ENCODE measurements around the gene TEAD2. TPM values are rescaled to one million over a fixed set of nuclear protein-coding genes. Genes with fewer than 3 reads are reported as not detected.
"Not testable (repeated sequence)": the region's sequence is repeated elsewhere in the genome, so short reads cannot be mapped to it uniquely, and the experiment has no call there.

Gene TEAD2
- total RNA-seq, 1 experiment from 2014 or later, result 56.2 TPM

GRCh38 chr19:49328741-49329140 is 33.5 kb downstream of the TEAD2 start:
- CTCF ChIA-PET, result no interaction called here
- H3K27me3 ChIP-seq (ENCODE audit: low read length), result no peaks in the 10 kb centered on the region
- H3K9me2 ChIP-seq (replicated peaks; ENCODE audit: low read length), result no peaks in the 10 kb centered on the region
- H3F3A ChIP-seq (ENCODE audit: low read length, unreplicated experiment), result no peaks in the 10 kb centered on the region
- POLR2A ChIA-PET (ENCODE audit: unreplicated experiment), result no interaction called here
- H3K4me3 ChIP-seq (ENCODE audit: low read length), result no peak overlapping the region
- H3K27ac ChIP-seq (ENCODE audit: low read length), result no peak overlapping the region
- no peaks in the 10 kb centered on the region for H4K20me1 ChIP-seq (ENCODE audit: low read length)
- H2AFZ ChIP-seq (ENCODE audit: low read length), result no peak overlapping the region
- ATAC-seq (no peak), DNase-seq (no peak)
- no peaks in the 10 kb centered on the region for H3K4me1 ChIP-seq (ENCODE audit: insufficient read depth, low read length)
- no peaks in the 10 kb centered on the region for H3K79me2 ChIP-seq (ENCODE audit: low read length)
- TF ChIP-seq EZH2phosphoT487 (IDR thresholded peaks at IDR 0.05; ENCODE audit: borderline replicate concordance, low read length), result no peak
- no TSS peak for BruUV-seq (replicated peaks)
- intact Hi-C loops (cut with micrococcal nuclease), result loop anchor here (2.0 kb wide), 1 partner anchor 102 kb away; no protein-coding TSS in a partner anchor
- no peaks in the 10 kb centered on the region for H3K9me3 ChIP-seq (ENCODE audit: low read length)
- no peak overlapping the region for H3K9ac ChIP-seq (ENCODE audit: low read length)
- no peaks in the 10 kb centered on the region for H3K36me3 ChIP-seq (ENCODE audit: low read depth, low read length)
- no peak overlapping the region for H3K4me2 ChIP-seq (ENCODE audit: low read length)

GRCh38 chr19:49327878-49328544 is 34.2 kb downstream of the TEAD2 start:
- Histone ChIP-seq H3K4me2 (ENCODE audit: low read length) (no peak overlapping the region), H3K9ac (ENCODE audit: low read length) (no peak overlapping the region), H3K9me2 (replicated peaks; ENCODE audit: low read length) (no peaks in the 10 kb centered on the region), H3K27ac (ENCODE audit: low read length) (no peak overlapping the region), H3K9me3 (ENCODE audit: low read length) (no peaks in the 10 kb centered on the region; the same call in 1 of the 2 replicates), H3F3A (ENCODE audit: low read length, unreplicated experiment) (no peaks in the 10 kb centered on the region), H2AFZ (ENCODE audit: low read length) (no peak overlapping the region), H4K20me1 (ENCODE audit: low read length) (no peaks in the 10 kb centered on the region), H3K4me1 (ENCODE audit: insufficient read depth, low read length) (no peaks in the 10 kb centered on the region), H3K4me3 (ENCODE audit: low read length) (no peak overlapping the region), H3K36me3 (ENCODE audit: low read depth, low read length) (no peaks in the 10 kb centered on the region), H3K79me2 (ENCODE audit: low read length) (no peaks in the 10 kb centered on the region), H3K27me3 (ENCODE audit: low read length) (no peaks in the 10 kb centered on the region)
- ChIA-PET CTCF (no interaction called here), POLR2A (ENCODE audit: unreplicated experiment) (interaction anchor here (0.6 kb wide), 1 partner anchor 71 kb away, joined by 3 read pairs; no protein-coding TSS in a partner anchor)
- BruUV-seq (replicated peaks), result no TSS peak
- TF ChIP-seq EZH2phosphoT487 (IDR thresholded peaks at IDR 0.05; ENCODE audit: borderline replicate concordance, low read length) (no peak), EZH2 (IDR thresholded peaks at IDR 0.05; ENCODE audit: low read length, unreplicated experiment) (no peak), CTCF (conservative IDR thresholded peaks at IDR 0.05; ENCODE audit: low read depth, low read length) (peak; percentile 76)
- DNase-seq (peak; percentile 58), ATAC-seq (peak; percentile 71)
- intact Hi-C loops (cut with micrococcal nuclease), result loop anchor here (2.0 kb wide), 1 partner anchor 101 kb away; no protein-coding TSS in a partner anchor

- ChIA-PET POLR2A (ENCODE audit: unreplicated experiment) (no interaction called here), CTCF (interaction anchor here (0.7 kb wide), 1 partner anchor 65 kb away, joined by 4 read pairs; no protein-coding TSS in a partner anchor)
- no peaks in the 10 kb centered on the region for H3F3A ChIP-seq (ENCODE audit: low read length, unreplicated experiment)
- DNase-seq (no peak), ATAC-seq (no peak)
- H3K9me3 ChIP-seq (ENCODE audit: low read length), result no peaks in the 10 kb centered on the region; the same call in 1 of the 2 replicates
- no peaks in the 10 kb centered on the region for H3K79me2 ChIP-seq (ENCODE audit: low read length)
- H3K4me3 ChIP-seq (ENCODE audit: low read length), result no peak overlapping the region
- TF ChIP-seq EZH2 (IDR thresholded peaks at IDR 0.05; ENCODE audit: low read length, unreplicated experiment) (no peak), EZH2phosphoT487 (IDR thresholded peaks at IDR 0.05; ENCODE audit: borderline replicate concordance, low read length) (no peak), CTCF (conservative IDR thresholded peaks at IDR 0.05; ENCODE audit: low read depth, low read length) (no peak)
- no peak overlapping the region for H3K4me2 ChIP-seq (ENCODE audit: low read length)
- no peaks in the 10 kb centered on the region for H3K4me1 ChIP-seq (ENCODE audit: insufficient read depth, low read length)
- intact Hi-C loops (cut with micrococcal nuclease), result no loop called here
- H3K9ac ChIP-seq (ENCODE audit: low read length), result no peak overlapping the region
- H3K27me3 ChIP-seq (ENCODE audit: low read length), result no peaks in the 10 kb centered on the region
- H2AFZ ChIP-seq (ENCODE audit: low read length), result no peak overlapping the region
- no peak overlapping the region for H3K27ac ChIP-seq (ENCODE audit: low read length)
- BruUV-seq (replicated peaks), result no TSS peak
- H3K36me3 ChIP-seq (ENCODE audit: low read depth, low read length), result no peaks in the 10 kb centered on the region
- H4K20me1 ChIP-seq (ENCODE audit: low read length), result no peaks in the 10 kb centered on the region
- H3K9me2 ChIP-seq (replicated peaks; ENCODE audit: low read length), result no peaks in the 10 kb centered on the region
These were observed 36.0 kb downstream of the TEAD2 start for GRCh38 chr19:49326165-49326704.

- ATAC-seq; DNase-seq; H3F3A ChIP-seq (ENCODE audit: low read length, unreplicated experiment); H3K79me2 ChIP-seq (ENCODE audit: low read length); H3K4me1 ChIP-seq (ENCODE audit: insufficient read depth, low read length); POLR2A ChIA-PET (ENCODE audit: unreplicated experiment); H3K36me3 ChIP-seq (ENCODE audit: low read depth, low read length); H3K4me3 ChIP-seq (ENCODE audit: low read length); H3K9me2 ChIP-seq (replicated peaks; ENCODE audit: low read length); BruUV-seq (replicated peaks); H3K27me3 ChIP-seq (ENCODE audit: low read length); intact Hi-C loops (cut with micrococcal nuclease); H3K4me2 ChIP-seq (ENCODE audit: low read length); CTCF ChIA-PET; H2AFZ ChIP-seq (ENCODE audit: low read length); H3K27ac ChIP-seq (ENCODE audit: low read length); H4K20me1 ChIP-seq (ENCODE audit: low read length); H3K9me3 ChIP-seq (ENCODE audit: low read length); H3K9ac ChIP-seq (ENCODE audit: low read length): not testable (repeated sequence)
These were observed 36.5 kb downstream of the TEAD2 start for GRCh38 chr19:49325756-49326155.
